ENCODE results near the gene IPO7.

IPO7 gene

GRCh38 chr11:9489080-9489765 is 104.8 kb downstream of the IPO7 start:
- FAIRE-seq (no peak), DNase-seq (ENCODE audit: insufficient read length, low spot score) (peak; percentile 14)

- no peak for DNase-seq (ENCODE audit: insufficient read length, low spot score)
- FAIRE-seq = no peak
These were observed 105.9 kb downstream of the IPO7 start for GRCh38 chr11:9490376-9490775.

- FAIRE-seq (no peak), DNase-seq (ENCODE audit: insufficient read length, low spot score) (no peak)
These were observed 109.0 kb downstream of the IPO7 start for GRCh38 chr11:9493492-9493891.

- no peak for DNase-seq (ENCODE audit: insufficient read length, low spot score)
- FAIRE-seq = no peak
These were observed 109.9 kb downstream of the IPO7 start for GRCh38 chr11:9494316-9494715.

GRCh38 chr11:9495803-9496514 is 111.5 kb downstream of the IPO7 start:
- FAIRE-seq = no peak
- DNase-seq (ENCODE audit: insufficient read length, low spot score) = no peak
